GM12875 (cell line): ENCODE data around the gene LIMK2.

Experiments used
- H3K4me3 ChIP-seq: one replicate; pipeline ENCODE4 v1.5.1; 2011; ENCODE audit warnings: low read depth, low read length, control low read depth
- CTCF ChIP-seq: IDR thresholded peaks from 2 replicates; pipeline ENCODE4 v1.5.1; 2011; ENCODE audit warnings: low read depth, mild to moderate bottlenecking, control low read depth, inconsistent platforms, low read length, moderate library complexity, borderline replicate concordance; ENCODE audit not compliant: insufficient read depth

The LIMK2 gene

GRCh38 chr22:31262312-31263133 lies 50.4 kb downstream of the LIMK2 start:
- H3K4me3 ChIP-seq, result no peak overlapping the region
- no peak for TF ChIP-seq CTCF

- TF ChIP-seq CTCF, result no peak
- no peak overlapping the region for H3K4me3 ChIP-seq
These were observed 52.0 kb downstream of the LIMK2 start for GRCh38 chr22:31263896-31264640.

- no peak overlapping the region for H3K4me3 ChIP-seq
- TF ChIP-seq CTCF, result no peak
These were observed 56.2 kb downstream of the LIMK2 start for GRCh38 chr22:31268281-31268680.

GRCh38 chr22:31269892-31270579 lies 57.9 kb downstream of the LIMK2 start:
- H3K4me3 ChIP-seq, result no peak overlapping the region
- TF ChIP-seq CTCF, result no peak

GRCh38 chr22:31271026-31271425 lies 58.9 kb downstream of the LIMK2 start:
- no peak for TF ChIP-seq CTCF
- H3K4me3 ChIP-seq, result no peak overlapping the region

GRCh38 chr22:31271485-31271884 lies 59.4 kb downstream of the LIMK2 start:
- H3K4me3 ChIP-seq, result no peak overlapping the region
- no peak for TF ChIP-seq CTCF
